Neural progenitor cell (in vitro differentiated cells): ENCODE measurements around the gene HMGA1. TPM values are rescaled to one million over a fixed set of nuclear protein-coding genes. Genes with fewer than 3 reads are reported as not detected.

ENCODE experiments used
- DNase-seq: peaks from one replicate; pipeline ENCODE4 v3.0.0-alpha.2; 2016; ENCODE audit warnings: low spot score
- H2AFZ ChIP-seq: fragments of 200-600 bp; sonication (generic); replicated peaks from 2 replicates; pipeline ENCODE4 v1.6.1; 2016; ENCODE audit warnings: antibody characterized with exemption
- H3F3A ChIP-seq: fragments of 200-600 bp; sonication (generic); 2 replicates; pipeline ENCODE4 v1.6.1; 2016; ENCODE audit warnings: antibody characterized with exemption, low read depth
- H3K27ac ChIP-seq: fragments of 200-600 bp; sonication (generic); 2 replicates; pipeline ENCODE4 v1.5.1; 2016; ENCODE audit warnings: mild to moderate bottlenecking
- H3K27me3 ChIP-seq: fragments of 200-600 bp; sonication (generic); 2 replicates; pipeline ENCODE4 v1.6.1; 2016; ENCODE audit warnings: mild to moderate bottlenecking, moderate library complexity
- H3K36me3 ChIP-seq: fragments of 200-600 bp; sonication (generic); 2 replicates; pipeline ENCODE4 v1.5.1; 2016
- H3K4me1 ChIP-seq: fragments of 200-600 bp; sonication (generic); 2 replicates; pipeline ENCODE4 v1.6.1; 2016; ENCODE audit warnings: mixed run types
- H3K4me2 ChIP-seq: fragments of 200-600 bp; sonication (generic); 2 replicates; pipeline ENCODE4 v1.6.1; 2016
- H3K4me3 ChIP-seq: fragments of 200-600 bp; sonication (generic); 2 replicates; pipeline ENCODE4 v1.5.1; 2016
- H3K79me2 ChIP-seq: fragments of 200-600 bp; sonication (generic); 2 replicates; pipeline ENCODE4 v1.6.1; 2016; ENCODE audit warnings: low read depth
- H3K9ac ChIP-seq: fragments of 200-600 bp; sonication (generic); 2 replicates; pipeline ENCODE4 v1.6.1; 2016
- H3K9me3 ChIP-seq: fragments of 200-600 bp; sonication (generic); 2 replicates; pipeline ENCODE4 v1.5.1; 2016; ENCODE audit warnings: low read depth
- H4K20me1 ChIP-seq: fragments of 200-600 bp; sonication (generic); 2 replicates; pipeline ENCODE4 v1.6.1; 2016; ENCODE audit warnings: low read depth
- H3K27ac Mint-ChIP-seq: 3 replicates; pipeline ENCODE4 v1.8.0; 2021; ENCODE audit warnings: mixed read lengths
- H3K27me3 Mint-ChIP-seq: 2 replicates; pipeline ENCODE4 v1.8.0; 2022; ENCODE audit warnings: low read depth, mild to moderate bottlenecking, inconsistent platforms, moderate library complexity, mixed read lengths; ENCODE audit not compliant: insufficient read depth
- H3K36me3 Mint-ChIP-seq: 3 replicates; pipeline ENCODE4 v1.8.0; 2021; ENCODE audit warnings: mixed read lengths
- H3K4me1 Mint-ChIP-seq: 3 replicates; pipeline ENCODE4 v1.8.0; 2021; ENCODE audit warnings: mixed read lengths
- H3K4me3 Mint-ChIP-seq: 3 replicates; pipeline ENCODE4 v1.8.0; 2021; ENCODE audit warnings: mild to moderate bottlenecking, moderate library complexity, mixed read lengths
- H3K9me3 Mint-ChIP-seq: 3 replicates; pipeline ENCODE4 v1.8.0; 2020; ENCODE audit warnings: mixed read lengths
- CTCF ChIP-seq: fragments of 200-600 bp; sonication (generic); IDR thresholded peaks from 2 replicates; pipeline ENCODE4 v1.5.1; 2017; ENCODE audit warnings: antibody characterized with exemption, mild to moderate bottlenecking
- EZH2 ChIP-seq: fragments of 200-600 bp; sonication (generic); IDR thresholded peaks from 2 replicates; pipeline ENCODE4 v1.6.1; 2017; ENCODE audit warnings: antibody characterized with exemption, mild to moderate bottlenecking, moderate library complexity
- EZH2phosphoT487 ChIP-seq: fragments of 200-600 bp; sonication (generic); IDR thresholded peaks from 2 replicates; pipeline ENCODE4 v1.6.1; 2017; ENCODE audit warnings: antibody characterized with exemption
- total RNA-seq: library from RNA; depleted of rRNA; stranded (reverse); fragments of >200 nt; gene quantifications from 2 replicates; pipeline ENCODE4 v1.2.3, GENCODE V29; 2015; ENCODE audit warnings: low replicate concordance

The HMGA1 gene
- total RNA-seq, 1 donor from 2014 or later = 417 TPM

DNA sequence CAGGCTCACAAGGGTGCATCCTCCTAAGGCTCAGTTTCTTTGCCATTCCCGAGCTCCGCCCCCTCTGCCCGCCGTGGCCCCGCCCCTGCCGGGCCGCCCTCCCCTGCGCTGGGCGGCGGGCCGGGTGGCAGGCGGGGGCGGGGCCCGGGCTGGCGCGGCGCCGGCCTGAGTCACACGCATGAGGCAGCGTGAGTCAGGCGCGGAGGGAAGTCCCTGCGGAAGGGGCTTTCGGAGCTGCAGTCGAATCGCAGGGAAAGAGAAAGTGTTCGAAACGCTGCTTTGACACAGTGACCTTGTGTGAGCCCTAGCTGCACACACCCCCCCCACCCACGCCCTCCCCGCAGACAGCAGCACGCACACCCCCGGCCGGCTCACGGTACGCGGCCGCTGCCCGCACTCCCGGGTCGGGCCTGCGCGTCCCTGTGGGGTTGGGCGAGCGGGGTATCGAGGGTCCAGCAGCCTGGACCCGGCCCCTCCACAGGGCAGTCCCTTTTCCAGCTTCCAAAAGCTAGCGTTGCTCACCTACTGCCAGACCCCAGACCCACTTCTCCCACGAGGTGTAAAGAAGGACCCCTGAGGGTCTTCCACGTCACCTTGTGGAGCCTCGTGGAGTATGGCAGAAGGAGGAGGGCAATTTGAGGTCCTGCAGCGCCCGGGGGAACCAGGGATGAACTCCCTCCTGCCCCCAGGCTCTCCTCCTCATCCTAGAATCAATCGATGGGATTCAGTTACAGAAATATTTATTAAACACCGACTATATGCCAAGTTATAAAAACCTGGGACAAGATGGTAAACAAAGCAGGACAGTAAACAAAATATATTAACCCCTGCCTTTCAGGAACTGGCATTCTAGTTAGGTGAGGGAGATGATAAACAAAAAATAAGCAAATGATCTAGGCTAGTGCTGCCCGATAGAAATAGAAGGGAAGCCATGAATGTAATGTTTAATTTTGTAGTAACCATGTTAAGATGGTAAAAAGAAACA, 12.4 kb upstream of the HMGA1 start:
- Mint-ChIP-seq H3K27me3 (no peaks in the 10 kb centered on the region), H3K4me1 (peaks cover 38% of the 10 kb centered on the region), H3K9me3 (no peaks in the 10 kb centered on the region), H3K27ac (peak overlapping the region; percentile 91), H3K4me3 (peak overlapping the region; percentile 78), H3K36me3 (no peaks in the 10 kb centered on the region)
- H3K4me2 ChIP-seq = peak overlapping the region; percentile 74
- DNase-seq = peak; percentile 94
- H3K79me2 ChIP-seq = no peaks in the 10 kb centered on the region
- no peak overlapping the region for H3K27ac ChIP-seq
- H3K9ac ChIP-seq = no peak overlapping the region
- no peaks in the 10 kb centered on the region for H3K9me3 ChIP-seq
- H3F3A ChIP-seq = peaks cover 18% of the 10 kb centered on the region
- no peaks in the 10 kb centered on the region for H3K27me3 ChIP-seq
- peaks cover 21% of the 10 kb centered on the region for H3K4me1 ChIP-seq
- H2AFZ ChIP-seq = peak overlapping the region; percentile 60
- H4K20me1 ChIP-seq = no peaks in the 10 kb centered on the region
- peak overlapping the region; percentile 41 for H3K4me3 ChIP-seq
- TF ChIP-seq CTCF = no peak
- peak; percentile 24 for TF ChIP-seq EZH2
- no peaks in the 10 kb centered on the region for H3K36me3 ChIP-seq

GRCh38 chr6:34225551-34225950, 11.1 kb upstream of the HMGA1 start:
- H3K4me3 ChIP-seq = no peak overlapping the region
- H3K9me3 ChIP-seq = no peaks in the 10 kb centered on the region
- Mint-ChIP-seq H3K4me3 (no peak overlapping the region), H3K27me3 (no peaks in the 10 kb centered on the region), H3K36me3 (no peaks in the 10 kb centered on the region), H3K27ac (no peak overlapping the region), H3K4me1 (peaks cover 44% of the 10 kb centered on the region), H3K9me3 (no peaks in the 10 kb centered on the region)
- H3K36me3 ChIP-seq = no peaks in the 10 kb centered on the region
- H2AFZ ChIP-seq = no peak overlapping the region
- peaks cover 18% of the 10 kb centered on the region for H3F3A ChIP-seq
- no peak overlapping the region for H3K4me2 ChIP-seq
- H3K9ac ChIP-seq = no peak overlapping the region
- peaks cover 21% of the 10 kb centered on the region for H3K4me1 ChIP-seq
- no peaks in the 10 kb centered on the region for H3K27me3 ChIP-seq
- no peak overlapping the region for H3K27ac ChIP-seq
- no peaks in the 10 kb centered on the region for H4K20me1 ChIP-seq
- H3K79me2 ChIP-seq = no peaks in the 10 kb centered on the region
- TF ChIP-seq EZH2phosphoT487 = no peak
- no peak for TF ChIP-seq CTCF
- no peak for TF ChIP-seq EZH2
- DNase-seq = no peak

DNA sequence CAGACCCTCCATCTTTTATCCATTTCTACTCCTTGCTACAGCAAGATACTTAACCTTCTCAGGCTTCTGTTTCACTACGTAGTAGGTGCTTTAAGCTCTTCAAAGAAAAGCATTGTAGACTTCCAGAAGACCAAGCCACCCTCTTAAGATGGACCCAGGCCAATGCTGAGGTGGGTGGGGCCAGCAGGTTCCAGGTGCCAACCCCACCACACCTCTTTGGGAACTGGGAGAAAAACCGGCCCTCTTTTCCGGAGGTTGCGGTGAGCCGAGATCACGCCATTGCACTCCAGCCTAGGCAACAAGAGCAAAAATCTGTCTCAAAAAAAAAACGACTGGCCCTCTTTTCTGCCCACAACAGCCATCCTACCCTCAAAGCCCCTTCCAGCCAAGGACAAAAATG, 10.6 kb upstream of the HMGA1 start:
- peak overlapping the region; percentile 93 for H3K27ac Mint-ChIP-seq
- no peak overlapping the region for H3K27ac ChIP-seq

More for the DNA sequence above, 10.6 kb upstream of the HMGA1 start:
- H3K4me1 ChIP-seq = peaks cover 21% of the 10 kb centered on the region
- no peaks in the 10 kb centered on the region for H3K9me3 ChIP-seq
- no peak overlapping the region for H3K4me3 ChIP-seq
- H3K4me2 ChIP-seq = no peak overlapping the region
- Mint-ChIP-seq H3K4me3 (no peak overlapping the region), H3K9me3 (no peaks in the 10 kb centered on the region), H3K27me3 (no peaks in the 10 kb centered on the region), H3K4me1 (peaks cover 44% of the 10 kb centered on the region), H3K36me3 (no peaks in the 10 kb centered on the region)
- H3K27me3 ChIP-seq = no peaks in the 10 kb centered on the region
- H3K9ac ChIP-seq = no peak overlapping the region
- DNase-seq = no peak
- no peaks in the 10 kb centered on the region for H3K79me2 ChIP-seq
- H3K36me3 ChIP-seq = no peaks in the 10 kb centered on the region
- H4K20me1 ChIP-seq = no peaks in the 10 kb centered on the region
- no peak for TF ChIP-seq EZH2
- no peak for TF ChIP-seq CTCF
- TF ChIP-seq EZH2phosphoT487 = no peak
- peaks cover 18% of the 10 kb centered on the region for H3F3A ChIP-seq
- H2AFZ ChIP-seq = no peak overlapping the region
